Activated CD4-positive, alpha-beta T cell treated with anti-CD3 and anti-CD28 coated beads, Interleukin-2, Interleukin-4, amounts not matched to agents 100 ng/mL and 50 ng/mL, durations not matched to agents 16 hours and 8 hours (primary cell): ENCODE measurements around the gene ASPHD1.
"Not testable (repeated sequence)": the region's sequence is repeated elsewhere in the genome, so short reads cannot be mapped to it uniquely, and the experiment has no call there.

ENCODE experiments used
- DNase-seq: peaks from one replicate; pipeline ENCODE4 v3.0.0-alpha.2; 2020; ENCODE audit warnings: low spot score

ASPHD1 gene

GRCh38 chr16:29877266-29877961, 22.9 kb upstream of the ASPHD1 start:
- DNase-seq: peak; percentile 39

- DNase-seq: no peak
Observed at GRCh38 chr16:29878172-29878571, 22.1 kb upstream of the ASPHD1 start.

- DNase-seq: no peak
Observed at GRCh38 chr16:29881050-29881449, 19.2 kb upstream of the ASPHD1 start.

GRCh38 chr16:29883987-29884386, 16.3 kb upstream of the ASPHD1 start:
- DNase-seq: no peak

- not testable (repeated sequence) for DNase-seq
Observed at GRCh38 chr16:29889372-29889771, 10.9 kb upstream of the ASPHD1 start.

- DNase-seq: no peak
Observed at GRCh38 chr16:29891525-29892457, 8.5 kb upstream of the ASPHD1 start.

GRCh38 chr16:29892458-29892813, 7.9 kb upstream of the ASPHD1 start:
- DNase-seq: no peak

- no peak for DNase-seq
Observed at GRCh38 chr16:29893553-29893952, 6.7 kb upstream of the ASPHD1 start.

GRCh38 chr16:29894352-29894751, 5.9 kb upstream of the ASPHD1 start:
- DNase-seq: no peak

- DNase-seq: no peak
Observed at GRCh38 chr16:29896841-29897240, 3.4 kb upstream of the ASPHD1 start.

GRCh38 chr16:29897333-29897732, 3.0 kb upstream of the ASPHD1 start:
- no peak for DNase-seq

GRCh38 chr16:29898135-29898803, 2.0 kb upstream of the ASPHD1 start:
- DNase-seq: no peak

GRCh38 chr16:29898804-29899515, 1.3 kb upstream of the ASPHD1 start:
- no peak for DNase-seq

GRCh38 chr16:29899516-29900101, 679 bp upstream of the ASPHD1 start, which contains the start of gene SEZ6L2:
Gene SEZ6L2, minus strand, starts transcription at chr16:29899550. Its CDS starts 531 bp downstream, at chr16:29899019.
- peak; percentile 17 for DNase-seq

- no peak for DNase-seq
Observed at GRCh38 chr16:29900888-29901606, 759 bp downstream of the ASPHD1 start.

- DNase-seq: no peak
Observed at GRCh38 chr16:29901607-29901945, 1.3 kb downstream of the ASPHD1 start.

GRCh38 chr16:29903590-29903989, 3.3 kb downstream of the ASPHD1 start:
- DNase-seq: no peak

GRCh38 chr16:29904947-29905346, 4.7 kb downstream of the ASPHD1 start:
- DNase-seq: no peak

- DNase-seq: no peak
Observed at GRCh38 chr16:29905668-29906067, 5.4 kb downstream of the ASPHD1 start.

GRCh38 chr16:29906520-29907244, 6.4 kb downstream of the ASPHD1 start:
- no peak for DNase-seq
